Neuronal stem cell (in vitro differentiated cells): Measurements from ENCODE around the gene TBC1D19.

Experiments
- DNase-seq: peaks from one replicate; pipeline ENCODE4 v3.0.0-alpha.2; 2013; ENCODE audit warnings: low spot score
- H2AFZ ChIP-seq: one replicate; pipeline ENCODE4 v1.6.1; 2013; ENCODE audit warnings: mild to moderate bottlenecking, low read length, inconsistent platforms
- H2AK5ac ChIP-seq: 2 replicates; pipeline ENCODE4 v1.6.1; 2013; ENCODE audit warnings: low read depth, mild to moderate bottlenecking, inconsistent platforms, low read length, moderate library complexity, mixed read lengths
- H2BK120ac ChIP-seq: 2 replicates; pipeline ENCODE4 v1.6.1; 2013; ENCODE audit warnings: low read depth, mild to moderate bottlenecking, inconsistent platforms, low read length, moderate library complexity, mixed read lengths
- H2BK12ac ChIP-seq: one replicate; pipeline ENCODE4 v1.6.1; 2013; ENCODE audit warnings: low read length, inconsistent platforms
- H2BK15ac ChIP-seq: 2 replicates; pipeline ENCODE4 v1.6.1; 2013; ENCODE audit warnings: mild to moderate bottlenecking, low read length, inconsistent platforms, mixed read lengths
- H2BK5ac ChIP-seq: one replicate; pipeline ENCODE4 v1.6.1; 2013; ENCODE audit warnings: inconsistent platforms, mild to moderate bottlenecking, low read length, moderate library complexity
- H3K14ac ChIP-seq: one replicate; pipeline ENCODE4 v1.6.1; 2013; ENCODE audit warnings: low read length, inconsistent platforms
- H3K18ac ChIP-seq: 2 replicates; pipeline ENCODE4 v1.6.1; 2013; ENCODE audit warnings: low read length, inconsistent platforms
- H3K23ac ChIP-seq: 2 replicates; pipeline ENCODE4 v1.6.1; 2013; ENCODE audit warnings: low read depth, mild to moderate bottlenecking, mixed read lengths, low read length, inconsistent platforms; ENCODE audit not compliant: poor library complexity
- H3K27ac ChIP-seq: replicated peaks from 3 replicates; pipeline ENCODE4 v1.5.1; 2013; ENCODE audit warnings: low read length, inconsistent platforms
- H3K27me3 ChIP-seq, 3 experiments: 2 replicates each; pipeline ENCODE4 v1.6.1; 2013; ENCODE audit warnings: low read length in 3 of 3, mild to moderate bottlenecking in 2 of 3, inconsistent platforms in 1 of 3, low read depth in 1 of 3, mixed read lengths in 1 of 3, moderate library complexity in 1 of 3; ENCODE audit not compliant: control insufficient read depth in 3 of 3, insufficient read depth in 3 of 3
- H3K36me3 ChIP-seq, 2 donors: replicated peaks in 1 of 2; 2 replicates each; pipeline ENCODE4 v1.6.1; 2013; ENCODE audit warnings: low read length in 2 of 2; ENCODE audit not compliant: control insufficient read depth in 2 of 2, insufficient read depth in 2 of 2
- H3K4ac ChIP-seq: 2 replicates; pipeline ENCODE4 v1.6.1; 2013; ENCODE audit warnings: inconsistent platforms, mild to moderate bottlenecking, low read length, moderate library complexity
- H3K4me1 ChIP-seq, 2 donors: 1 replicate in 1 of 2; 2 replicates in 1 of 2; pipeline ENCODE4 v1.6.1; 2013; ENCODE audit warnings: low read length in 2 of 2, low read depth in 1 of 2; ENCODE audit not compliant: control insufficient read depth in 2 of 2, insufficient read depth in 1 of 2
- H3K4me2 ChIP-seq: one replicate; pipeline ENCODE4 v1.6.1; 2013; ENCODE audit warnings: mild to moderate bottlenecking, low read length, inconsistent platforms; ENCODE audit not compliant: insufficient read depth, poor library complexity, severe bottlenecking
- H3K4me3 ChIP-seq, 2 donors: 2 replicates each; pipeline ENCODE4 v1.5.1; 2013; ENCODE audit warnings: low read length in 2 of 2, mild to moderate bottlenecking in 2 of 2, inconsistent platforms in 1 of 2, moderate library complexity in 1 of 2
- H3K79me1 ChIP-seq: one replicate; pipeline ENCODE4 v1.6.1; 2013; ENCODE audit warnings: low read depth, mild to moderate bottlenecking, inconsistent platforms, low read length, moderate library complexity
- H3K9ac ChIP-seq: one replicate; pipeline ENCODE4 v1.6.1; 2013; ENCODE audit warnings: mild to moderate bottlenecking, low read depth, low read length, inconsistent platforms; ENCODE audit not compliant: poor library complexity
- H3K9me3 ChIP-seq, 2 donors: replicated peaks in 1 of 2; 2 replicates each; pipeline versions ENCODE3 to v1.6.1; 2013; ENCODE audit warnings: low read length in 2 of 2, mild to moderate bottlenecking in 2 of 2, inconsistent platforms in 1 of 2, low read depth in 1 of 2, mixed read lengths in 1 of 2, moderate library complexity in 1 of 2; ENCODE audit not compliant: control insufficient read depth in 2 of 2, insufficient read depth in 1 of 2
- H4K8ac ChIP-seq: one replicate; pipeline ENCODE4 v1.6.1; 2013; ENCODE audit warnings: low read depth, mild to moderate bottlenecking, inconsistent platforms, low read length, moderate library complexity
- H4K91ac ChIP-seq: one replicate; pipeline ENCODE4 v1.6.1; 2013; ENCODE audit warnings: low read length, low read depth, mild to moderate bottlenecking, inconsistent platforms; ENCODE audit not compliant: poor library complexity
- WGBS, 2 donors: extraction: QIAGEN DNeasy Blood & Tissue Kit; methylation state at CpG; one replicate each; pipeline ENCODE4 v1.1.7; 2013; ENCODE audit warnings: missing lambda C conversion rate in 2 of 2, mixed read lengths in 1 of 2; ENCODE audit not compliant: insufficient read length in 2 of 2, insufficient replicate concordance in 1 of 2; ENCODE audit errors: extremely low coverage in 2 of 2; 5-methylcytosine and 5-hydroxymethylcytosine counted together

TBC1D19 gene

DNA sequence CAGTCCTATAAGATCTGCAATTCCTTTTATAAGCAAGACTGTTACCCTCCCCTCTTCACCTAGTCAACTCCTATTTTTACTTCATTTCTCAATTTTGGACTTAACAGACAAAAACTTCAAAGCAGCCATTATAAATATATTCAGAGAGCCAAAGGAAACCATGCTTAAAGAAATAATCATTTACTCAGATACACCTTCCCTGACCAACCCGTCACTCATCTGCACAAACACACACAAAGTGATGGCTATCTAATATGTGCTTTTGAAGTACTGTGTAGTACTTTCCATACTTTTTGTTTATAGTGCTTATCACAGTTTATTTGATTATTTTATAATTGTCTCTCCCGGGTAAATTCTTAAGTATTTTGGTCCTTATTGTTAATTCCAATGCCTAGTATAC is 117.2 kb downstream of the TBC1D19 start:
- no CpG with 5 or more reads among the region's 2 CpGs for WGBS, 2 donors
- Histone ChIP-seq H3K9me3 (no peaks in the 10 kb centered on the region), H3K18ac (no peak overlapping the region), H3K27ac (no peak overlapping the region), H3K9ac (no peak overlapping the region), H2BK15ac (no peak overlapping the region), H4K91ac (no peak overlapping the region), H3K23ac (no peak overlapping the region), H3K4ac (no peak overlapping the region), H2BK120ac (no peak overlapping the region), H2BK5ac (no peak overlapping the region), H3K4me2 (no peak overlapping the region), H4K8ac (no peak overlapping the region), H3K79me1 (no peaks in the 10 kb centered on the region), H3K36me3 (no peaks in the 10 kb centered on the region), H2AFZ (no peak overlapping the region), H2BK12ac (no peak overlapping the region), H2AK5ac (no peak overlapping the region), H3K27me3 (no peaks in the 10 kb centered on the region), H3K4me1 (no peaks in the 10 kb centered on the region), H3K4me3 (no peak overlapping the region), H3K14ac (no peak overlapping the region)
- DNase-seq = no peak

- Histone ChIP-seq H3K79me1 (no peaks in the 10 kb centered on the region), H2AK5ac (no peak overlapping the region), H3K9me3 (no peaks in the 10 kb centered on the region), H2AFZ (no peak overlapping the region), H3K36me3 (no peaks in the 10 kb centered on the region), H4K8ac (no peak overlapping the region), H3K18ac (no peak overlapping the region), H3K4me3 (no peak overlapping the region), H3K27me3 (no peaks in the 10 kb centered on the region), H3K27ac (no peak overlapping the region), H4K91ac (no peak overlapping the region), H3K23ac (no peak overlapping the region), H3K14ac (no peak overlapping the region), H3K9ac (no peak overlapping the region), H3K4me1 (no peaks in the 10 kb centered on the region), H3K4ac (no peak overlapping the region), H3K4me2 (no peak overlapping the region), H2BK12ac (no peak overlapping the region), H2BK5ac (no peak overlapping the region), H2BK120ac (no peak overlapping the region), H2BK15ac (no peak overlapping the region)
- DNase-seq = no peak
Observed at GRCh38 chr4:26701786-26702227, 117.9 kb downstream of the TBC1D19 start.

- no peak overlapping the region for H4K8ac ChIP-seq
- H3K27me3 ChIP-seq = no peaks in the 10 kb centered on the region
- no peak overlapping the region for H2BK5ac ChIP-seq
- no peak overlapping the region for H3K27ac ChIP-seq
- H3K4me3 ChIP-seq = no peak overlapping the region
- no peak overlapping the region for H2AK5ac ChIP-seq
- no peak overlapping the region for H3K4ac ChIP-seq
- no peaks in the 10 kb centered on the region for H3K36me3 ChIP-seq
- H3K9ac ChIP-seq = no peak overlapping the region
- no peak overlapping the region for H2BK12ac ChIP-seq
- H4K91ac ChIP-seq = no peak overlapping the region
- H3K4me2 ChIP-seq = no peak overlapping the region
- DNase-seq = no peak
- H3K79me1 ChIP-seq = no peaks in the 10 kb centered on the region
- H3K18ac ChIP-seq = no peak overlapping the region
- no peak overlapping the region for H2BK120ac ChIP-seq
- H3K23ac ChIP-seq = no peak overlapping the region
- H2AFZ ChIP-seq = no peak overlapping the region
- no peaks in the 10 kb centered on the region for H3K4me1 ChIP-seq
- WGBS, 2 donors = no CpG with 5 or more reads among the region's 1 CpG
- H3K9me3 ChIP-seq = peaks cover 0 to 13% of the 10 kb centered on the region in 2 donors
- H3K14ac ChIP-seq = no peak overlapping the region
- no peak overlapping the region for H2BK15ac ChIP-seq
Observed at GRCh38 chr4:26707342-26707741, 123.5 kb downstream of the TBC1D19 start.

GRCh38 chr4:26709246-26709645 is 125.4 kb downstream of the TBC1D19 start:
- Histone ChIP-seq H4K91ac (no peak overlapping the region), H2BK12ac (no peak overlapping the region), H3K4ac (no peak overlapping the region), H3K27me3 (no peaks in the 10 kb centered on the region), H4K8ac (no peak overlapping the region), H3K79me1 (no peaks in the 10 kb centered on the region), H3K23ac (no peak overlapping the region), H2BK15ac (no peak overlapping the region), H2BK5ac (no peak overlapping the region), H3K36me3 (no peaks in the 10 kb centered on the region), H2BK120ac (no peak overlapping the region), H2AFZ (no peak overlapping the region), H3K27ac (no peak overlapping the region), H3K4me1 (no peaks in the 10 kb centered on the region), H3K9ac (no peak overlapping the region), H3K4me3 (no peak overlapping the region), H3K9me3 (peaks cover 0 to 13% of the 10 kb centered on the region in 2 donors), H3K18ac (no peak overlapping the region), H3K4me2 (no peak overlapping the region), H2AK5ac (no peak overlapping the region), H3K14ac (no peak overlapping the region)
- no CpG with 5 or more reads among the region's 2 CpGs for WGBS, 2 donors
- DNase-seq = no peak
